Subcutaneous adipose tissue (tissue), 4 donors: Measurements from ENCODE around the gene MROH2B. TPM values are rescaled to one million over a fixed set of nuclear protein-coding genes. Genes with fewer than 3 reads are reported as not detected.

Experiments used
- CTCF ChIP-seq: fragments of 450-650 bp; IDR thresholded peaks from one replicate; pipeline ENCODE4 v1.5.1; 2016; ENCODE audit warnings: low read depth, mild to moderate bottlenecking, control low read depth, antibody characterized with exemption, moderate library complexity
- total RNA-seq, 4 donors: library from RNA; depleted of rRNA; stranded (reverse); fragments of >200 nt; gene quantifications; one replicate each; pipeline ENCODE4 v1.1.0, GENCODE V29; 2016

Gene MROH2B
- total RNA-seq, 4 donors from 2014 or later = not detected

- TF ChIP-seq CTCF = no peak
Observed at GRCh38 chr5:41097642-41098041, 26.5 kb upstream of the MROH2B start.

DNA sequence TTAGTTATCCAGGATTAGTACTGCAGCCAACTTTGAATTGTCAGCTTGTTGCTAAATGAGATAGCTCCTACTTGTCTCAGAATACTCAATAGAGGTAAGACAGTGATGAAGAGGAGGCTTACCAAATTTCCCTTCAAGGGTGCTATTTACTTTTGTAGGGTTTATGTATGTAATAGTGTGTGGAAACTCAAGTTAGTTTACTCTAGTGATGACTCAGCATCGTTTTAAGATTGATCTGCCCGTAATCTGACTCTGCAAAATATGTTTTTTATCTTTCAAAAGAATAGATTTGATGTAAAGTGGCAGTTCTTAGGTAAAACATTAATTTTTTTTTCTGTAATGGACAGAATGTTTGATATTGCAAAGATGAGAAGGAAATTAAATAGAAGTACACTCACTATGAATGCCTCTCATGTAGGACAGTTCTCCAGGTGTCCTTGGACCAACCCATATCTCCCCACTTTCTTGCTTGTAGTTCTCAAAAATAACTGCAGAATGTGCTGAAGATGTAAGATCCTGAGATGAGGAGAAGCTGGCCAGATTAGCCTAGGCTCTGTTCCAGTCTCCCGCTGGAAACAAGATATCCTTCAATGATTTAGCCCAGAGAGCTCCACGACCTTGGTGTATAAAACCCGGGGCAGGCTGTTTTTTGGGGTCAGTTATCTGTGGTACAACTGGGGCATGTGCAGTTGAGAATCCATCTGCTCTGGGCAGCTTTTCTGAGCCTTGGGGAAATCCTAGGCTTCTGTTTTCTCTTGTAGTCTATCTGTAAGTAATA lies 24.4 kb upstream of the MROH2B start:
- TF ChIP-seq CTCF = no peak

DNA sequence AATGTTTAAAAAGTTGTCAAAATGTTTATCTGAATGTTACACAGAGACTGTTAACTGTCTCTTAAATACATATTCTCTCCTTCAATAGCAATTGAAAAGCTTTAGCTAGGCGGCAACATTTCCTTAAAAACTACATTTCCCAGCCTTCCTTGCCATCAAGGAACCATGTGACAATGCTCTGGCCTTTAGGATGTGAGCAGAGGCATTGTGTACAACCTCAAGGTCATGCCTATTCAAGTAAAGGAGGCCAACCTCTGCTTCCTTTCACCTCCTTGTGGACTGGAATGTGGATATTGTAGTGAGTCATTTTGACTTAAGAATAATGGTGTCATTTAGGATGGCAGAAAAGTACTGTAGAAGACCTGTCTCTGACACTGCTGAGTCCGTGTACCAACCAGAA lies 23.7 kb upstream of the MROH2B start:
- TF ChIP-seq CTCF = no peak

DNA sequence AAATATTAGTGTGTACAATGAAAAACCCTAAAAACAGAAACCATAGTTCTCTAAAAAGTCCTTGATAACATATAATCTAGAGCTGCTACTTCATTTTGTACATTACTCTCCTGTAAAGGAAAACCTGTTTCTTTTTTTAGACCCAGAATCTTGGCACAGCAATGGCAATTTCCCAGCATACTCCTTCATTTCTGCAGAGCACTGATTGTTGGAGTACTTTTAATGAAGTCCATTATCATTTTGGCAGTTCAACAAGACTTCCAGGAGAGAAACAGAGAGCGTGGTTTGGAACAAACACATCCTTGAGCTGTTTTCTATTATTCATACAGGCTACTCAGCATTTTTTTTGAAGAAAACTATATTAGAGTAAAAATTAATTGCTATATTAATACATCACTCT lies 22.7 kb upstream of the MROH2B start:
- TF ChIP-seq CTCF = no peak

GRCh38 chr5:41087461-41087860 lies 16.3 kb upstream of the MROH2B start:
- no peak for TF ChIP-seq CTCF

DNA sequence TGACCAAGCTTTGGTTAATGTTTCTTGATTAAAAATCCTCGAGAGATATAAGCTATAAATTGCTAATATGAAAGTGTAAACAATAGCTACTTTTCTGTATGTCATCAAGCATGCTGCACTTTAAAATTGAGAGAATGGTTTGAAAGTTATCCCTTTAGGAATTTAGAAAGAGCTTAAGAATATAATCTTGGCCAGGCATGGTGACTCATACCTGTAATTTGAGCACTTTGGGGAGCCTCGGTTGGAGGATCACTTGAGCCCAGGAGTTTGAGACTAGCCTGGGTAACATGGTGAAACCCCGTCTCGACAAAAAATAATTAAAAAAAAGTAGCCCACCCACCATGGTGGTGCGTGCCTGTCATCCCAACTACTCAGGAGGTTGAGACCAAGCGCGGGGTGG lies 12.2 kb upstream of the MROH2B start:
- TF ChIP-seq CTCF = no peak

- no peak for TF ChIP-seq CTCF
Observed at GRCh38 chr5:41071975-41072374, 833 bp upstream of the MROH2B start.
